ENCODE data around the gene HTATIP2.
A peak's percentile ranks its signal among the peaks of the same experiment; 100 is the strongest.

GRCh38 chr11:20315800-20316199, 47.7 kb upstream of the HTATIP2 start:
- TF ChIP-seq GATA2 (IDR thresholded peaks at IDR 0.05; ENCODE audit: low read depth, low read length) = peak; percentile 87
- TF ChIP-seq GATA3 (IDR thresholded peaks at IDR 0.05; ENCODE audit: low read depth, low read length) = peak; percentile 85
